NT2/D1 (cell line): ENCODE results near the gene KRTAP5-9.

ENCODE experiments used
- DNase-seq: peaks from one replicate; pipeline ENCODE4 v3.0.0-alpha.2; 2011; ENCODE audit warnings: low read depth, low spot score
- H3K27me3 ChIP-seq: 2 replicates; pipeline ENCODE4 v1.6.0; 2011; ENCODE audit warnings: mild to moderate bottlenecking; ENCODE audit not compliant: insufficient read length, insufficient read depth
- H3K36me3 ChIP-seq: 2 replicates; pipeline ENCODE4 v1.6.1; 2011; ENCODE audit warnings: mild to moderate bottlenecking, low read length, mixed read lengths; ENCODE audit not compliant: insufficient read depth, insufficient read length
- H3K4me1 ChIP-seq: 2 replicates; pipeline ENCODE4 v1.5.1; 2011; ENCODE audit not compliant: insufficient read depth, insufficient read length
- H3K4me3 ChIP-seq: 2 replicates; pipeline ENCODE4 v1.5.1; 2011; ENCODE audit warnings: low read depth; ENCODE audit not compliant: insufficient read length
- H3K9ac ChIP-seq: 2 replicates; pipeline ENCODE4 v1.6.0; 2011; ENCODE audit warnings: low read depth; ENCODE audit not compliant: insufficient read length
- H3K9me3 ChIP-seq: 2 replicates; pipeline ENCODE4 v1.5.1; 2011; ENCODE audit warnings: mild to moderate bottlenecking, low read length; ENCODE audit not compliant: insufficient read depth
- SUZ12 ChIP-seq: IDR thresholded peaks from 2 replicates; pipeline ENCODE4 v1.6.1; 2011; ENCODE audit not compliant: insufficient read length, insufficient read depth; ENCODE audit errors: extremely low read depth
- YY1 ChIP-seq: IDR thresholded peaks from 2 replicates; pipeline ENCODE4 v1.6.1; 2011; ENCODE audit not compliant: insufficient read length, insufficient read depth
- ZNF274 ChIP-seq: IDR thresholded peaks from 2 replicates; pipeline ENCODE4 v1.6.1; 2011; ENCODE audit warnings: mild to moderate bottlenecking, low read depth, low read length

Gene KRTAP5-9

GRCh38 chr11:71544525-71545214, 3.5 kb upstream of the KRTAP5-9 start:
- no peak for DNase-seq
- H3K4me3 ChIP-seq = no peak overlapping the region
- no peak overlapping the region for H3K9ac ChIP-seq
- no peaks in the 10 kb centered on the region; the same call in 1 of the 2 replicates for H3K9me3 ChIP-seq
- H3K4me1 ChIP-seq = peaks cover 2% of the 10 kb centered on the region
- no peaks in the 10 kb centered on the region for H3K27me3 ChIP-seq
- H3K36me3 ChIP-seq = no peaks in the 10 kb centered on the region
- TF ChIP-seq SUZ12 (no peak), YY1 (no peak), ZNF274 (no peak)

GRCh38 chr11:71545405-71545966, 2.7 kb upstream of the KRTAP5-9 start:
- no peaks in the 10 kb centered on the region for H3K27me3 ChIP-seq
- H3K4me3 ChIP-seq = no peak overlapping the region
- H3K36me3 ChIP-seq = no peaks in the 10 kb centered on the region
- H3K9me3 ChIP-seq = no peaks in the 10 kb centered on the region; the same call in 1 of the 2 replicates
- peaks cover 2% of the 10 kb centered on the region for H3K4me1 ChIP-seq
- TF ChIP-seq SUZ12 (no peak), ZNF274 (no peak), YY1 (no peak)
- H3K9ac ChIP-seq = no peak overlapping the region
- no peak for DNase-seq

GRCh38 chr11:71548716-71549151, 514 bp downstream of the KRTAP5-9 start:
- no peak for DNase-seq
- no peak overlapping the region for H3K4me3 ChIP-seq
- H3K9ac ChIP-seq = no peak overlapping the region
- H3K27me3 ChIP-seq = no peaks in the 10 kb centered on the region
- no peaks in the 10 kb centered on the region for H3K36me3 ChIP-seq
- no peaks in the 10 kb centered on the region for H3K4me1 ChIP-seq
- H3K9me3 ChIP-seq = no peaks in the 10 kb centered on the region; the same call in 1 of the 2 replicates
- TF ChIP-seq ZNF274 (no peak), YY1 (no peak), SUZ12 (no peak)

- H3K9ac ChIP-seq = no peak overlapping the region
- no peak overlapping the region for H3K4me3 ChIP-seq
- TF ChIP-seq YY1 (no peak), SUZ12 (no peak), ZNF274 (no peak)
- DNase-seq = no peak
- H3K9me3 ChIP-seq = no peaks in the 10 kb centered on the region; the same call in 1 of the 2 replicates
- no peaks in the 10 kb centered on the region for H3K36me3 ChIP-seq
- H3K4me1 ChIP-seq = no peaks in the 10 kb centered on the region
- no peaks in the 10 kb centered on the region for H3K27me3 ChIP-seq
Measured at GRCh38 chr11:71551711-71552110, 3.5 kb downstream of the KRTAP5-9 start.

- DNase-seq = no peak
- H3K9ac ChIP-seq = no peak overlapping the region
- no peaks in the 10 kb centered on the region for H3K9me3 ChIP-seq
- TF ChIP-seq SUZ12 (no peak), YY1 (no peak), ZNF274 (no peak)
- H3K36me3 ChIP-seq = no peaks in the 10 kb centered on the region
- H3K27me3 ChIP-seq = no peaks in the 10 kb centered on the region
- no peak overlapping the region for H3K4me3 ChIP-seq
- no peaks in the 10 kb centered on the region for H3K4me1 ChIP-seq
Measured at GRCh38 chr11:71554996-71555395, 6.8 kb downstream of the KRTAP5-9 start.

- H3K9me3 ChIP-seq = no peaks in the 10 kb centered on the region
- no peaks in the 10 kb centered on the region for H3K4me1 ChIP-seq
- no peak overlapping the region for H3K9ac ChIP-seq
- TF ChIP-seq YY1 (no peak), SUZ12 (no peak), ZNF274 (no peak)
- H3K4me3 ChIP-seq = no peak overlapping the region
- H3K27me3 ChIP-seq = no peaks in the 10 kb centered on the region
- no peaks in the 10 kb centered on the region for H3K36me3 ChIP-seq
- no peak for DNase-seq
Measured at GRCh38 chr11:71555508-71555907, 7.3 kb downstream of the KRTAP5-9 start.

- Histone ChIP-seq H3K4me1 (no peaks in the 10 kb centered on the region), H3K9me3 (no peaks in the 10 kb centered on the region), H3K4me3 (no peak overlapping the region), H3K9ac (no peak overlapping the region), H3K27me3 (no peaks in the 10 kb centered on the region), H3K36me3 (no peaks in the 10 kb centered on the region)
- DNase-seq = no peak
- TF ChIP-seq ZNF274 (no peak), SUZ12 (no peak), YY1 (no peak)
Measured at GRCh38 chr11:71556018-71556417, 7.8 kb downstream of the KRTAP5-9 start.
